ENCODE measurements around the gene FAM210B.
"Not testable (repeated sequence)": the region's sequence is repeated elsewhere in the genome, so short reads cannot be mapped to it uniquely, and the experiment has no call there.

The FAM210B gene

GRCh38 chr20:56389807-56390206 is 31.0 kb downstream of the FAM210B start:
- H3K4me3 Mint-ChIP-seq = no peak overlapping the region
- no peaks in the 10 kb centered on the region for H3K27me3 Mint-ChIP-seq
- no peaks in the 10 kb centered on the region for H3K9me3 Mint-ChIP-seq
- peaks cover 4 to 20% of the 10 kb centered on the region in 2 donors for H3K4me1 Mint-ChIP-seq (ENCODE audit: low read depth in 2 of 2)
- ATAC-seq (replicated peaks) (no peak), DNase-seq (no peak)
- no peak overlapping the region for H3K27ac Mint-ChIP-seq
- peaks cover under 1% of the 10 kb centered on the region for H3K36me3 Mint-ChIP-seq (ENCODE audit: insufficient read depth)

DNA sequence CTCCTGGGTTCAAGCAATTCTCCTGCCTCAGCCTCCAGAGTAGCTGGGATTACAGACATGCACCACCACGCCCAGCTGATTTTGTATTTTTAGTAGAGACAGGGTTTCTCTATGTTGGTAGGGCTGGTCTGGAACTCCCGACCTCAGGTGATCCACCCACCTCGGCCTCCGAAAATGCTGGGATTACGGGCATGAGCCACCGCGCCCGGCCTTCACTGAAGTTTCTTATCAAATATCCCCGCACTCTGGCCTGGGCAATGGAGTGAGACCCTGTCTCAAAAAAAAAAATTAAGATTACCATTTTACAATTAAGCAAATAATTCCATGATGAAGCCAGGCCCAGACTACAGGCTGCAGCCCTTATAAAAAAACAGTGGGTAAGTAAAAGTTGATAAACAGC is 31.6 kb downstream of the FAM210B start:
- ATAC-seq (replicated peaks); H3K27me3 Mint-ChIP-seq; H3K9me3 Mint-ChIP-seq; H3K27ac Mint-ChIP-seq; DNase-seq; H3K36me3 Mint-ChIP-seq (ENCODE audit: insufficient read depth); H3K4me3 Mint-ChIP-seq: not testable (repeated sequence)
- peaks cover 4 to 23% of the 10 kb centered on the region in 2 donors for H3K4me1 Mint-ChIP-seq (ENCODE audit: low read depth in 2 of 2)

- H3K27me3 Mint-ChIP-seq = no peaks in the 10 kb centered on the region
- H3K9me3 Mint-ChIP-seq = no peaks in the 10 kb centered on the region
- H3K4me3 Mint-ChIP-seq = no peak overlapping the region
- no peak for DNase-seq
- H3K36me3 Mint-ChIP-seq (ENCODE audit: insufficient read depth) = peaks cover 7% of the 10 kb centered on the region
- peaks cover 4 to 23% of the 10 kb centered on the region in 2 donors for H3K4me1 Mint-ChIP-seq (ENCODE audit: low read depth in 2 of 2)
- no peak overlapping the region for H3K27ac Mint-ChIP-seq
- no peak for ATAC-seq (replicated peaks)
Observed at GRCh38 chr20:56391037-56391436, 32.3 kb downstream of the FAM210B start.

DNA sequence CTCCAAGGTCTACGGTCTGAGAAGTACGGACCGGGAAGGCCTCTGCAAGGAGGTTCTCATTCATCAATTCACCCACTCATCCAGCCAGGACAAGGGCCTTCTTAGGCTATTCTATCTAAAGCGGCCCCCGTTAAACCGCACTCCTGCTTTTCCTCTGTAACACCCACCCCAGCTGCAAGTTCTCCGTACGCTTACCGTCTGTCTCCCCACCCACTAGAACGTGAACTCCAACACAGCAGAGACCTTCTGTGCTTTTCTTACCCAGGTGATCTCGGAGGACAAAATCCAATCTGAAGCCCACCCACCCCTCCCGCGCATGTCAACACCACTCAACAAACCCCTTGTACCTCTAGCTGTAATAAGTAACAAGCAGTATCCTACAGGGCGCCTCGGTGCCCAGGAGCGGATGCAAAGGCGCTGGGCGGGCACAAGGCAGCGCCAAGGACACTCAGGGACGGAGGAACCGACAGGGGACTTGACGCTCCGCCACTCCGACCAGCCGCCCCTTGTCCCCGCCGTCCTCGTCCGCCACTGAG is 32.9 kb downstream of the FAM210B start:
- Mint-ChIP-seq H3K9me3 (no peaks in the 10 kb centered on the region), H3K4me1 (ENCODE audit: low read depth in 2 of 2) (peaks cover 4 to 23% of the 10 kb centered on the region in 2 donors), H3K36me3 (ENCODE audit: insufficient read depth) (peaks cover 12% of the 10 kb centered on the region), H3K27me3 (no peaks in the 10 kb centered on the region), H3K4me3 (no peak overlapping the region), H3K27ac (no peak overlapping the region)
- ATAC-seq (replicated peaks) = peak; percentile 12
- DNase-seq = no peak

DNA sequence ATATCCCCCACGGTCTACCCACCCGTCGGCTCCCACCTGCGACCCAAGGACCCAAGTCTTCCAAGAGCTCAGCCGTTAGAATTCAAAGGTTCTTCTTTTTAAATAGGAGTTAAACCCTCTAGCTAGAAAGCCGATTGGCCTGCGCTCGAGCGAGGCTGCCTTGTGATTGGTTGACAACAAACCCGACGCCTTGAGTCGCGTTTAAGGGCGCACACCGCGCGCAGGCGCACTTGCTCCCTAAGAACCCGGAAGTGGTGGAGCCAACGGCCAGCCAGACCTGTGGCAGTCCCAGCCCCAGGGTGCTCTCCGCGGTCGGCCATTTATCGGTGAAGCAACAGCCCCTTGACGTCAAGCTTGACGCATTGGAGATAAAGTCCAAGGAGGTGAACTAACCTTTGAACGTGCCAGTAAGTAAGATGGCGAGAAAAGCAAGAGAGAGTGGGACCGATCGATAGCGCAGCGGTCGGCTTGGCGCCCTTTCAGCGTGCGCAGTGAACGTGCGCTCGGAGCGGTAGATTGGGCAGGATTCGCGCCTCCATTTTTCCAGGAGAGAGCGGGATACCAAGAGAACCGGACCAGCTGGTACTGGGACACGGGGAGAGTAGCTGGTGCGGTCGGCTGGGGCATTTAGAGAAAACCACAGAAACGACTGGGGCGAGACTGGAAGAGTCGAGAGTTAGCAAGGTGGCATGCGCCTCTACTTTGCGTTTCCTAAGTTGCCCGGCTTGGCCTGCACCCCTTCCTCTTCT is 33.5 kb downstream of the FAM210B start, which contains the start of the genes AURKA and CSTF1:
AURKA (minus strand) TSS at position 84 of the 749 bp plus-strand sequence. CDS start 4,018 bp downstream, outside the sequence.
CSTF1 (plus strand) TSS at position 514 of the 749 bp plus-strand sequence. CDS start 2,908 bp downstream, outside the sequence.
- peak; percentile 98 to 99 (median 99) for DNase-seq
- H3K4me3 Mint-ChIP-seq = no peak within 1 kb of the TSS
- H3K36me3 Mint-ChIP-seq (ENCODE audit: insufficient read depth) = peaks cover 18% of the 10 kb centered on the region
- ATAC-seq (replicated peaks) = peak; percentile 89
- H3K27me3 Mint-ChIP-seq = no peaks in the 10 kb centered on the region
- no peak within 1 kb of the TSS for H3K27ac Mint-ChIP-seq
- H3K4me1 Mint-ChIP-seq (ENCODE audit: low read depth in 2 of 2) = peaks cover 4 to 23% of the 10 kb centered on the region in 2 donors
- no peaks in the 10 kb centered on the region for H3K9me3 Mint-ChIP-seq

DNA sequence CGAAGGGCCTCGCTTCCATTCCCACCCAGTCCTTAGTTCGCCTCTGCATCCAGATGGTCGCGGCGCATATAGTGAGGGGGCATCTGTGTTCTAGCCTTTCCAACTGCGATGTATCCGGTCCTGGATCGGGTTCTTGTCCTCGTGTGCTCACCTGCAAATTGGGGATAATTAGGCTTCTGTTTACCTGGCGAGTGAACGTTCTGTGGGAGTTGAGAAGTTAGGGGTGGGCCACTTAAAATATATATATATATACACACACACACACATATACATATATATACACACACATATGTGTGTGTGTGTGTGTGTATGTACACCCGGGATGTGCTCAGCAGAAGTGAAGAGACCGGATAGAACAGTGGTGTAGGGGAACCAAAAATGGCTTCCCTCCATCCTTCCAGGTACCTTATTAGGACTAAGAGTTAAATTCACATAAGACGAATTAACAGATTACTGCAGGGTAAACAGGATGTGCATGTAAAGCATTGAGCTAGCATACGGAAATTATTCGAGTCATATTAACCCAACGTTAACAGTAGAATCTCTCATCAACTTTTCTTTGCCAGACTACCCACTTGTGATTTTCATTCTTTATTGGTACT is 34.2 kb downstream of the FAM210B start:
- Mint-ChIP-seq H3K27ac (no peak overlapping the region), H3K9me3 (no peaks in the 10 kb centered on the region), H3K4me3 (no peak overlapping the region), H3K36me3 (ENCODE audit: insufficient read depth) (peaks cover 25% of the 10 kb centered on the region), H3K4me1 (ENCODE audit: low read depth in 2 of 2) (peaks cover 4 to 23% of the 10 kb centered on the region in 2 donors), H3K27me3 (no peaks in the 10 kb centered on the region)
- ATAC-seq (replicated peaks) (peak; percentile 20), DNase-seq (no peak)

DNA sequence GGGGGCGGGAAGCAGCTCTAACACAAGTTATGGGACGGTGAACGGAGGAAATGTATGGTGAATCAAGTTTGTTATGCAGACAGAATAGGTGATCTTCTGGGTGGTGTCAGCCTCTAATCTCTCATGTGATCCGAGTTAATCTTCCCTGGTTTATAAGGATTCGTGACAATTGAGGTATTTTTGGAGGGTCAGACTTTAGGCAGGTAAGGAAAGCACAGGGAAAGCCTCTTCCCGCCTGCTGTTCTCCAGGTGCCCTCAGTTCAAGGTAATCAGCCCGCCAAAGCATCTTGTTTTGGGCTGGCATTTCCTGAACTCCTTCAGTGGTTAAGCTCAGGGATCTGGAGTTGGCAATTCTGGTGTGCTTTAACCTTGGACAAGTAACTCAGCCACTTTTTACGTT is 34.9 kb downstream of the FAM210B start:
- Mint-ChIP-seq H3K36me3 (ENCODE audit: insufficient read depth) (peaks cover 32% of the 10 kb centered on the region), H3K4me1 (ENCODE audit: low read depth in 2 of 2) (peaks cover 4 to 23% of the 10 kb centered on the region in 2 donors), H3K27ac (no peak overlapping the region), H3K4me3 (no peak overlapping the region), H3K9me3 (no peaks in the 10 kb centered on the region), H3K27me3 (no peaks in the 10 kb centered on the region)
- DNase-seq = no peak
- no peak for ATAC-seq (replicated peaks)

GRCh38 chr20:56395166-56395565 is 36.4 kb downstream of the FAM210B start:
- ATAC-seq (replicated peaks) (no peak), DNase-seq (no peak)
- no peak overlapping the region for H3K27ac Mint-ChIP-seq
- H3K4me3 Mint-ChIP-seq = no peak overlapping the region
- no peaks in the 10 kb centered on the region for H3K9me3 Mint-ChIP-seq
- H3K4me1 Mint-ChIP-seq (ENCODE audit: low read depth in 2 of 2) = peaks cover 4 to 23% of the 10 kb centered on the region in 2 donors
- H3K27me3 Mint-ChIP-seq = no peaks in the 10 kb centered on the region
- H3K36me3 Mint-ChIP-seq (ENCODE audit: insufficient read depth) = peaks cover 44% of the 10 kb centered on the region

GRCh38 chr20:56400001-56400640 is 41.3 kb downstream of the FAM210B start:
- peaks cover 4% of the 10 kb centered on the region in 2 donors for H3K4me1 Mint-ChIP-seq (ENCODE audit: low read depth in 2 of 2)
- peak overlapping the region; percentile 35 to 53 for H3K27ac Mint-ChIP-seq
- H3K9me3 Mint-ChIP-seq = no peaks in the 10 kb centered on the region
- no peak overlapping the region for H3K4me3 Mint-ChIP-seq
- H3K36me3 Mint-ChIP-seq (ENCODE audit: insufficient read depth) = peaks cover 85% of the 10 kb centered on the region
- no peaks in the 10 kb centered on the region for H3K27me3 Mint-ChIP-seq
- ATAC-seq (replicated peaks) = peak; percentile 85
- DNase-seq = peak; percentile 65 to 71 (median 67)

- peaks cover 85% of the 10 kb centered on the region for H3K36me3 Mint-ChIP-seq (ENCODE audit: insufficient read depth)
Observed at GRCh38 chr20:56403465-56403864, 44.7 kb downstream of the FAM210B start.

DNA sequence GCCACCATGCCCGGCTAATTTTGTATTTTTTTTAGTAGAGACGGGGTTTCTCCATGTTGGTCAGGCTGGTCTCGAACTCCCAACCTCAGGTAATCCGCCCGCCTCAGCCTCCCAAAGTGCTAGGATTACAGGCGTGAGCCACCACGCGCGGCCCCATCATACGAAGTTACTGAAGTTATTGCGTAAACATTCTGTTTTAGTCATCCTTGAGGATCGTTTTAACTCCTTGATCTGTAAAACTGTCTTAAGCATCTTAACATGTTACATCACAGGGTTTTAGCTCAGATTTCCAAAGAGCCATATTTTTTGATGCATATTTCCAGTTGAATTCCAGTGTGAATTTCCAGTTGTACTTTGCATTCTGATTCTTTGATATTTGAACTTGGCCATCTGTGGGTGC is 46.6 kb downstream of the FAM210B start:
- not testable (repeated sequence) for ATAC-seq (replicated peaks)
- H3K27ac Mint-ChIP-seq = peak overlapping the region in 1 of 2 donors; percentile 15

More at GRCh38 chr20:56403465-56403864, 44.7 kb downstream of the FAM210B start:
- no peak for DNase-seq
- Mint-ChIP-seq H3K4me3 (no peak overlapping the region), H3K4me1 (ENCODE audit: low read depth in 2 of 2) (peaks cover 4% of the 10 kb centered on the region in 2 donors), H3K9me3 (no peaks in the 10 kb centered on the region), H3K27ac (peak overlapping the region in 1 of 2 donors; percentile 20), H3K27me3 (no peaks in the 10 kb centered on the region)
- ATAC-seq (replicated peaks) = no peak

DNA sequence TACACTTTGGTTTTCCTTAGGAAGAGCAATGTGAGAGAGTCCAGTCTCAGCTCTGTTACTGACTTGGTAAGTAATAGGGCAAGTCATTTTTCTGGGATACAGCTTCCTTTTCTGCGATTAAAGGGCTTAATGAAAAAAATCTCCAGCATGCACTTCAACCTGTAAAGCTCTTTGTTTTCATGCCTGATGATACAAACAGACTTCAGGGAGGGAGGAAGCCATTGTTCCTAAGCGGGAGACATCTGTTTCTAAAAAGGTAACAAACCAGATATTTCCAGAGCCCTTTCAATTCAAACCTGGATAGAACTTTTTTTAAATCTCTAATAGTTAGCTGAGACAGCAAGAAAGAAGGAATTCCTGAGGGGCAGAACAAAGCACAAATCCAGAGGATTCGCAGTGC is 48.1 kb downstream of the FAM210B start:
- peaks cover 6 to 10% of the 10 kb centered on the region in 2 donors for H3K4me1 Mint-ChIP-seq (ENCODE audit: low read depth in 2 of 2)
- H3K36me3 Mint-ChIP-seq (ENCODE audit: insufficient read depth) = peaks cover 63% of the 10 kb centered on the region
- ATAC-seq (replicated peaks) = no peak
- H3K4me3 Mint-ChIP-seq = no peak overlapping the region
- no peaks in the 10 kb centered on the region for H3K9me3 Mint-ChIP-seq
- H3K27ac Mint-ChIP-seq = no peak overlapping the region
- no peak for DNase-seq
- no peaks in the 10 kb centered on the region for H3K27me3 Mint-ChIP-seq

More for the DNA sequence above, 46.6 kb downstream of the FAM210B start:
- H3K4me1 Mint-ChIP-seq (ENCODE audit: low read depth in 2 of 2); H3K9me3 Mint-ChIP-seq; H3K27me3 Mint-ChIP-seq; H3K4me3 Mint-ChIP-seq; DNase-seq: not testable (repeated sequence)
- peaks cover 73% of the 10 kb centered on the region for H3K36me3 Mint-ChIP-seq (ENCODE audit: insufficient read depth)

GRCh38 chr20:56409521-56409920 is 50.7 kb downstream of the FAM210B start:
- H3K27me3 Mint-ChIP-seq = no peaks in the 10 kb centered on the region
- no peak for ATAC-seq (replicated peaks)
- peaks cover 22 to 23% of the 10 kb centered on the region in 2 donors for H3K4me1 Mint-ChIP-seq (ENCODE audit: low read depth in 2 of 2)
- peak overlapping the region in 1 of 2 donors; percentile 72 for H3K27ac Mint-ChIP-seq
- no peak overlapping the region for H3K4me3 Mint-ChIP-seq
- H3K36me3 Mint-ChIP-seq (ENCODE audit: insufficient read depth) = peaks cover 43% of the 10 kb centered on the region
- DNase-seq = no peak
- H3K9me3 Mint-ChIP-seq = no peaks in the 10 kb centered on the region
